AG09319 (cell line): ENCODE measurements around the gene FAAP20.

Experiments
- DNase-seq: peaks from one replicate; pipeline ENCODE4 v3.0.0-alpha.2; 2010; ENCODE audit warnings: low read depth; ENCODE audit errors: extremely low read depth
- CTCF ChIP-seq: IDR thresholded peaks from 2 replicates; pipeline ENCODE4 v1.5.1; 2011; ENCODE audit warnings: low read depth, mild to moderate bottlenecking, inconsistent platforms, low read length, moderate library complexity

Gene FAAP20

DNA sequence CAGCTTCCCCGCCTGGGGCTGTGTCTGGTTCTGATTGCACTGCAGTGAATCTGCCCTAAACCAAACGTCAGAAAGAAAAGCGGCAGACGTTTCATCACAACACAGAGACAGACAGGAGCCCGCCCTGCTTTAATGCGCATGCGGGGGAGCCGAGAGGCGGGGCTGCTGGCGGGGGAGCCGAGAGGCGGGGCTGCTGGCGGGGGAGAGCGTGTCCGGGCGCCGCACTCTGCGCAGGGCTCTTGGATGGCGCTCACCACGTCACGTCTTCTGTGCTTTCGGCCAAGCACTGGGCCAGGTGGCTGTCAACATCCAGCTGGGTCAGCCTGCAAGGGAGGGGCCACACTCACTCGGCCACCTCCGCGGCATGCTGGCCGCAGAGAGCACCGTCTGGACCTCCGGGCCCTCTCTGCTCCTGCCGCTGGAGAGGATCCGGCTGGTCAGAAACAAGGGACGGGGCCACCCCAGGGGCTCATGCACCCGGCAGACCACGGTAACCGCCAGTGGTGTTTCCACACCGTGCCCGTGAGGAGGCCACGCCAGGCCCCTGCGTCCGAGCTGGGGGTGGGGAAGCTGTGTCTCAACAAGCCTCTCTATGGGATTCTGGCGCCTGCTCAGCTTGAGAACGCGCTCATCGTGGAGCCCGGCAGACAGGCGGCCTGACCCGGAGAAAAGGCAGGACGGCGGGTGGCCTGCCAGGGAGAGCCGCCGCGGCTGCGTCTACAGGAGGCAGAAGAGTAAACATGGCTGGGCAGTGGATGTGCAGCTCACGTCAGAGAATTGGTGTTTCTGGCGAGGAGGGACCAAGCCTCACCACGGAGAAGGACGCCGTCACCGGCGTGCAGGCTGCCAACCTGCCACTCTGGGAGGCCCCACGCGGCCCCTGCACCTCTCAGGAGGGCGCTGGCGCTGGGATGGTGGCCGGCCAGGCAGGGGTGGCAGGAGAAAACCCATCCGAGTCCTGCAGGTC, 4.8 kb downstream of the FAAP20 start:
- TF ChIP-seq CTCF, result no peak
- peak; percentile 91 for DNase-seq

DNA sequence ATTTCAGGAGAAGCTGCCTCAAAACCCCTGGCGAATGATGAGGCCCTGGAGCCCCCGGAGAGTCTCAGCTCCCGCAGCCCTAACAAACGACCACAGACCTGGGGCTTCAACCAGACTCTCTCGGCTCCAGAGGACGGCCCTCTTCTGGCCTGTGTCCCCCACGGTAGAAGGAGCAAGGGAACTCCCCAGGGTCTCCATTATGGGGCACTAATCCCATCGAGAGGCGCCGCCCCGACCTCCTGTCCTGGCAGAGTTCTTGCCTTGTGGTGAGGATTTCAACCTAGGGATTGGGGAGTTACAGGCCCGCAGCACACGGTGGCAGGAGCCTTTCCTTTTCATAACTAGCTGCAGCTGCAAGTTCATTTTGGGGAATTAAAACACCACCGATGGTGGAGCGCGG, 6.2 kb downstream of the FAAP20 start:
- TF ChIP-seq CTCF, result no peak
- DNase-seq, result no peak

DNA sequence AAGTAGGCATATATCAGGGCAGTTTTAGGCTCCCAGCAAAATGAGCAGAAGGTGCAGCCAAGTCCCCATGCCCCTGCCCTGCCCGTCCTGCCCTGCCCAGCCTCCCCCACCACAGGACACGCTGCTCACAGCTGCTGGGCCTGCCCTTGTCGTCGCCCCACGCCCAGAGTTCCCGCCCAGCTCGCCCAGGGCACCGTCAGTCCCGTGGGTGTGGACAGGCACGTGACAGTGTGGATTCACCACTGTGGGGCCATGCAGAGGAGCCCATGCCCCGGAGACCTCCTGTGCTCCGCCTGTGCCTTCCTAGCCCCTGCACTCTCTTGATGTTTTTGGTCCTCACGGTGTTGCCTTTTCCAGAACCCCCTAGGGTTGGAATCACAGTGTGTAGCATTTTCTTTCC, 7.0 kb downstream of the FAAP20 start:
- DNase-seq, result no peak
- TF ChIP-seq CTCF, result no peak

DNA sequence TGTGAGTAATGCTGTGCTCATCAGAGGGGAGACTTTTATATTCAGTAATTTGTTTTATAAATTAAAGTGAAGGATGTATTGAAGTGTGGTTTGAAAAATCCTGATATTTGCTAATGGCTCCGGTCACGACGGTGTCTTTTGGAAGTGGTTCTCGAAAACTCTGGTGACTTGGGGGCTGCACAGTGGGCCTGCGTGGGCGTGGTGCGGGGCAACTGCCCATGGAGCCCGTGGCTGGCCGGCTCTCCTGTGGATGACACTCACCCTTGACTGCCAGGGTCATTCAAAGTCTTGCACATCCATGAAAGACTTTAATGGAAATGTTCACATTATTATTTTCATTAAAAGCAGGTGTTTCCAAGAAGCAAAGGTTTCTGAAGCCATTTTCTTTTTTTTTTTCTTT, 7.7 kb downstream of the FAAP20 start:
- no peak for DNase-seq
- TF ChIP-seq CTCF, result no peak

- no peak for DNase-seq
- TF ChIP-seq CTCF, result no peak
Observed at GRCh38 chr1:2185880-2186855, 8.4 kb downstream of the FAAP20 start.

DNA sequence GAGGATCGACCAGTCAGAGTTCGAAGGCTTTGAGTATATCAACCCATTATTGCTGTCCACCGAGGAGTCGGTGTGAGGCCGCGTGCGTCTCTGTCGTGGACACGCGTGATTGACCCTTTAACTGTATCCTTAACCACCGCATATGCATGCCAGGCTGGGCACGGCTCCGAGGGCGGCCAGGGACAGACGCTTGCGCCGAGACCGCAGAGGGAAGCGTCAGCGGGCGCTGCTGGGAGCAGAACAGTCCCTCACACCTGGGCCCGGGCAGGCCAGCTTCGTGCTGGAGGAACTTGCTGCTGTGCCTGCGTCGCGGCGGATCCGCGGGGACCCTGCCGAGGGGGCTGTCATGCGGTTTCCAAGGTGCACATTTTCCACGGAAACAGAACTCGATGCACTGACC, 9.6 kb downstream of the FAAP20 start:
- TF ChIP-seq CTCF, result no peak
- no peak for DNase-seq
